Fibroblast of skin of scalp (primary cell): ENCODE results near the gene PUS10.
"Not testable (repeated sequence)": the region's sequence is repeated elsewhere in the genome, so short reads cannot be mapped to it uniquely, and the experiment has no call there.

Experiments used
- DNase-seq: peaks from one replicate; pipeline ENCODE4 v3.0.0-alpha.2; 2013

The PUS10 gene

GRCh38 chr2:61011678-61012077 lies 6.4 kb downstream of the PUS10 start:
- no peak for DNase-seq

GRCh38 chr2:61009355-61009754 lies 8.7 kb downstream of the PUS10 start:
- DNase-seq = no peak

- no peak for DNase-seq
Observed at GRCh38 chr2:61006486-61007105, 11.5 kb downstream of the PUS10 start.

GRCh38 chr2:61005736-61006135 lies 12.3 kb downstream of the PUS10 start:
- DNase-seq = no peak

GRCh38 chr2:60998628-60999545 lies 19.2 kb downstream of the PUS10 start:
- peak; percentile 49 for DNase-seq

GRCh38 chr2:60994131-60994530 lies 23.9 kb downstream of the PUS10 start:
- DNase-seq = no peak

- no peak for DNase-seq
Observed at GRCh38 chr2:60992985-60993392, 25.1 kb downstream of the PUS10 start.

GRCh38 chr2:60991644-60992043 lies 26.4 kb downstream of the PUS10 start:
- no peak for DNase-seq

GRCh38 chr2:60989259-60989658 lies 28.8 kb downstream of the PUS10 start:
- no peak for DNase-seq

- DNase-seq = not testable (repeated sequence)
Observed at GRCh38 chr2:60987656-60988055, 30.4 kb downstream of the PUS10 start.

- no peak for DNase-seq
Observed at GRCh38 chr2:60987041-60987440, 31.0 kb downstream of the PUS10 start.

GRCh38 chr2:60984720-60985119 lies 33.3 kb downstream of the PUS10 start:
- no peak for DNase-seq

GRCh38 chr2:60982066-60982465 lies 36.0 kb downstream of the PUS10 start:
- not testable (repeated sequence) for DNase-seq

- no peak for DNase-seq
Observed at GRCh38 chr2:60980071-60980815, 37.8 kb downstream of the PUS10 start.

GRCh38 chr2:60979231-60979630 lies 38.8 kb downstream of the PUS10 start:
- no peak for DNase-seq

GRCh38 chr2:60977562-60977895 lies 40.5 kb downstream of the PUS10 start:
- DNase-seq = no peak

GRCh38 chr2:60976875-60977561 lies 41.0 kb downstream of the PUS10 start:
- no peak for DNase-seq

- no peak for DNase-seq
Observed at GRCh38 chr2:60976256-60976850, 41.7 kb downstream of the PUS10 start.

GRCh38 chr2:60974652-60975051 lies 43.4 kb downstream of the PUS10 start:
- no peak for DNase-seq

- no peak for DNase-seq
Observed at GRCh38 chr2:60973705-60974104, 44.4 kb downstream of the PUS10 start.

- DNase-seq = no peak
Observed at GRCh38 chr2:60972889-60973656, 45.0 kb downstream of the PUS10 start.
